DOHH2 (cell line): ENCODE measurements around the gene F10.

Experiments used
- CTCF ChIP-seq: fragments of 200-600 bp; sonication (generic); IDR thresholded peaks from one replicate; pipeline ENCODE4 v1.5.1; 2014; ENCODE audit warnings: antibody characterized with exemption, mild to moderate bottlenecking, low read depth, low read length; ENCODE audit not compliant: poor library complexity, severe bottlenecking
- EZH2phosphoT487 ChIP-seq: fragments of 200-600 bp; sonication (generic); IDR thresholded peaks from 2 replicates; pipeline ENCODE4 v1.6.1; 2017; ENCODE audit warnings: borderline replicate concordance, mild to moderate bottlenecking, antibody characterized with exemption, low read length, moderate library complexity, mixed read lengths

GRCh38 chr13:113164492-113164891 lies 41.9 kb downstream of the F10 start:
- TF ChIP-seq CTCF, result no peak
- TF ChIP-seq EZH2phosphoT487, result no peak
